Neuronal stem cell (in vitro differentiated cells): Measurements from ENCODE around the gene TTC6.

Experiments used
- DNase-seq: peaks from one replicate; pipeline ENCODE4 v3.0.0-alpha.2; 2013; ENCODE audit warnings: low spot score
- H2AFZ ChIP-seq: one replicate; pipeline ENCODE4 v1.6.1; 2013; ENCODE audit warnings: mild to moderate bottlenecking, low read length, inconsistent platforms
- H2AK5ac ChIP-seq: 2 replicates; pipeline ENCODE4 v1.6.1; 2013; ENCODE audit warnings: low read depth, mild to moderate bottlenecking, inconsistent platforms, low read length, moderate library complexity, mixed read lengths
- H2BK120ac ChIP-seq: 2 replicates; pipeline ENCODE4 v1.6.1; 2013; ENCODE audit warnings: low read depth, mild to moderate bottlenecking, inconsistent platforms, low read length, moderate library complexity, mixed read lengths
- H2BK12ac ChIP-seq: one replicate; pipeline ENCODE4 v1.6.1; 2013; ENCODE audit warnings: low read length, inconsistent platforms
- H2BK15ac ChIP-seq: 2 replicates; pipeline ENCODE4 v1.6.1; 2013; ENCODE audit warnings: mild to moderate bottlenecking, low read length, inconsistent platforms, mixed read lengths
- H2BK5ac ChIP-seq: one replicate; pipeline ENCODE4 v1.6.1; 2013; ENCODE audit warnings: inconsistent platforms, mild to moderate bottlenecking, low read length, moderate library complexity
- H3K14ac ChIP-seq: one replicate; pipeline ENCODE4 v1.6.1; 2013; ENCODE audit warnings: low read length, inconsistent platforms
- H3K18ac ChIP-seq: 2 replicates; pipeline ENCODE4 v1.6.1; 2013; ENCODE audit warnings: low read length, inconsistent platforms
- H3K23ac ChIP-seq: 2 replicates; pipeline ENCODE4 v1.6.1; 2013; ENCODE audit warnings: low read depth, mild to moderate bottlenecking, mixed read lengths, low read length, inconsistent platforms; ENCODE audit not compliant: poor library complexity
- H3K27ac ChIP-seq: replicated peaks from 3 replicates; pipeline ENCODE4 v1.5.1; 2013; ENCODE audit warnings: low read length, inconsistent platforms
- H3K27me3 ChIP-seq, 3 experiments: 2 replicates each; pipeline ENCODE4 v1.6.1; 2013; ENCODE audit warnings: low read length in 3 of 3, mild to moderate bottlenecking in 2 of 3, inconsistent platforms in 1 of 3, low read depth in 1 of 3, mixed read lengths in 1 of 3, moderate library complexity in 1 of 3; ENCODE audit not compliant: control insufficient read depth in 3 of 3, insufficient read depth in 3 of 3
- H3K36me3 ChIP-seq, 2 donors: replicated peaks in 1 of 2; 2 replicates each; pipeline ENCODE4 v1.6.1; 2013; ENCODE audit warnings: low read length in 2 of 2; ENCODE audit not compliant: control insufficient read depth in 2 of 2, insufficient read depth in 2 of 2
- H3K4ac ChIP-seq: 2 replicates; pipeline ENCODE4 v1.6.1; 2013; ENCODE audit warnings: inconsistent platforms, mild to moderate bottlenecking, low read length, moderate library complexity
- H3K4me1 ChIP-seq, 2 donors: 1 replicate in 1 of 2; 2 replicates in 1 of 2; pipeline ENCODE4 v1.6.1; 2013; ENCODE audit warnings: low read length in 2 of 2, low read depth in 1 of 2; ENCODE audit not compliant: control insufficient read depth in 2 of 2, insufficient read depth in 1 of 2
- H3K4me2 ChIP-seq: one replicate; pipeline ENCODE4 v1.6.1; 2013; ENCODE audit warnings: mild to moderate bottlenecking, low read length, inconsistent platforms; ENCODE audit not compliant: insufficient read depth, poor library complexity, severe bottlenecking
- H3K4me3 ChIP-seq, 2 donors: 2 replicates each; pipeline ENCODE4 v1.5.1; 2013; ENCODE audit warnings: low read length in 2 of 2, mild to moderate bottlenecking in 2 of 2, inconsistent platforms in 1 of 2, moderate library complexity in 1 of 2
- H3K79me1 ChIP-seq: one replicate; pipeline ENCODE4 v1.6.1; 2013; ENCODE audit warnings: low read depth, mild to moderate bottlenecking, inconsistent platforms, low read length, moderate library complexity
- H3K9ac ChIP-seq: one replicate; pipeline ENCODE4 v1.6.1; 2013; ENCODE audit warnings: mild to moderate bottlenecking, low read depth, low read length, inconsistent platforms; ENCODE audit not compliant: poor library complexity
- H3K9me3 ChIP-seq, 2 donors: replicated peaks in 1 of 2; 2 replicates each; pipeline versions ENCODE3 to v1.6.1; 2013; ENCODE audit warnings: low read length in 2 of 2, mild to moderate bottlenecking in 2 of 2, inconsistent platforms in 1 of 2, low read depth in 1 of 2, mixed read lengths in 1 of 2, moderate library complexity in 1 of 2; ENCODE audit not compliant: control insufficient read depth in 2 of 2, insufficient read depth in 1 of 2
- H4K8ac ChIP-seq: one replicate; pipeline ENCODE4 v1.6.1; 2013; ENCODE audit warnings: low read depth, mild to moderate bottlenecking, inconsistent platforms, low read length, moderate library complexity
- H4K91ac ChIP-seq: one replicate; pipeline ENCODE4 v1.6.1; 2013; ENCODE audit warnings: low read length, low read depth, mild to moderate bottlenecking, inconsistent platforms; ENCODE audit not compliant: poor library complexity
- WGBS, 2 donors: extraction: QIAGEN DNeasy Blood & Tissue Kit; methylation state at CpG; one replicate each; pipeline ENCODE4 v1.1.7; 2013; ENCODE audit warnings: missing lambda C conversion rate in 2 of 2, mixed read lengths in 1 of 2; ENCODE audit not compliant: insufficient read length in 2 of 2, insufficient replicate concordance in 1 of 2; ENCODE audit errors: extremely low coverage in 2 of 2; 5-methylcytosine and 5-hydroxymethylcytosine counted together

The TTC6 gene

DNA sequence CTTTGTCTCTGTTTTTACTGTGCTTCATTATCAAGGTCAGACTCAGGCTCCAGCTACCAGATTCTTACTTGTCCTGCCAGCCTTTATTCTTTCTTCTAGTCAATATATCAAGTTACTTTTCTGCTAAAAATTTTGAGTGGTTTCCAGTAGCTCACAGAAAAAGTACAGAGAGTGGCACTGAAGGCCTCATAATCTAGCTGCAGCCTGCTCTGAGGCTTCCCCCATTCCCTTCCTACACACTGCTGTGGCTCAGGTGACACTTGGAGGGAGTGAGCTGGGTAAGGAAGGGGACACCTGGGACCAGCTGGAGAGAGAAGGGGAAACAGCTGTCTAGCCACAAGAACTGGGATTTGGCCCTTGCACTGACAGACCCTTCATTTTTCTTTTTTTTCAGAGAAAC lies 25.4 kb downstream of the TTC6 start:
- H3K18ac ChIP-seq, result no peak overlapping the region
- no peak overlapping the region for H3K14ac ChIP-seq
- no peak overlapping the region for H3K23ac ChIP-seq
- no peak overlapping the region for H3K4ac ChIP-seq
- peaks cover 2 to 45% (median 22%) of the 10 kb centered on the region in 3 experiments for H3K27me3 ChIP-seq
- H4K8ac ChIP-seq, result no peak overlapping the region
- no peak overlapping the region for H2AFZ ChIP-seq
- no peak overlapping the region for H3K4me2 ChIP-seq
- H2BK5ac ChIP-seq, result no peak overlapping the region
- no peak overlapping the region for H3K27ac ChIP-seq
- no peaks in the 10 kb centered on the region for H3K36me3 ChIP-seq
- peaks cover 0 to 7% of the 10 kb centered on the region in 2 donors for H3K9me3 ChIP-seq
- no peak for DNase-seq
- H3K9ac ChIP-seq, result no peak overlapping the region
- H3K4me3 ChIP-seq, result no peak overlapping the region
- no peak overlapping the region for H2BK120ac ChIP-seq
- no peaks in the 10 kb centered on the region for H3K79me1 ChIP-seq
- H2BK15ac ChIP-seq, result no peak overlapping the region
- peaks cover 0 to 4% of the 10 kb centered on the region in 2 donors for H3K4me1 ChIP-seq
- H2BK12ac ChIP-seq, result no peak overlapping the region
- no peak overlapping the region for H4K91ac ChIP-seq
- H2AK5ac ChIP-seq, result no peak overlapping the region

DNA sequence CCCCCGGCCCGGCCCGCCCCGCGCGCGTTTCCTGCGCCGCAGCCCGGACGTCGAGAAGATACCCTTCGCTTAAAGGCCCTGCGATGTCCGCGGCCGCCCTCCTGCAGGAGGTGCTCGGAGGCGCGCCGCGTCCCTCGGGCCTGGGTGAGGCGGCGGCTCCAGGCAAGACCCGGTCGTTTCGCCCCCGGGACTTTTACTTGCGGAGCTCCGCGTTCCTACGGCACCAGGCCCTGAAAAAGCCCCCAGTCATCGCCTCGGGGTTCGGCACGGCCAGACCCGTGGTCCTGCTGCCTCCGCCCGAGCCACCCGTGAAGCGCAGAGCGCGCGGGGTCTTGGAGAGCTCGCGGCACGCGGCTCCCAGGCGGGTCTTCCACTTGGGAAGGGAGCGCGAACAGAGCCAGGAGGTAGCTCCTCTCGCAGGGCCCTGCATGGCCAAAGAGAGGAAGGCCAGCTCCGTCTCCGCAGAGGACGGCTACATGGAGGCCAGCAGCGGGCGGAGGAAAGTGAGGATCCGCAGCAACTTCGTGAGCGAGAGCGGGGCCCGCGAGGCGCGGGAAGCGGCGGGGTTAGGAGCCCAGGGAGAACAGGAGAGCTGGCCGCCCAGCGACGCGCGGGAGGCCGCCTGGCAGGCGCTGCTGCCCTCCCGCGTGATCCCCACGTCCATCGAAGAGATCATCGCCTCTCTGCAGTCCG lies 26.9 kb downstream of the TTC6 start:
- Histone ChIP-seq H3K23ac (no peak overlapping the region), H3K4me2 (peak overlapping the region; percentile 92), H3K36me3 (no peaks in the 10 kb centered on the region), H3K9me3 (peaks cover 0 to 6% of the 10 kb centered on the region in 2 donors), H3K4me3 (peak overlapping the region; percentile 8 to 76), H4K8ac (no peak overlapping the region), H3K79me1 (no peaks in the 10 kb centered on the region), H3K14ac (peak overlapping the region; percentile 95), H3K18ac (peak overlapping the region; percentile 94), H3K9ac (peak overlapping the region; percentile 67), H3K27ac (no peak overlapping the region), H2AFZ (peak overlapping the region; percentile 84), H3K4ac (no peak overlapping the region), H2BK120ac (no peak overlapping the region), H2AK5ac (no peak overlapping the region), H2BK12ac (no peak overlapping the region), H2BK5ac (no peak overlapping the region), H3K4me1 (peaks cover 0 to 4% of the 10 kb centered on the region in 2 donors), H2BK15ac (peak overlapping the region; percentile 91), H4K91ac (no peak overlapping the region), H3K27me3 (peaks cover 2 to 45% (median 22%) of the 10 kb centered on the region in 3 experiments)
- DNase-seq, result peak; percentile 47
- no CpG with 5 or more reads among the region's 81 CpGs for WGBS, 2 donors

DNA sequence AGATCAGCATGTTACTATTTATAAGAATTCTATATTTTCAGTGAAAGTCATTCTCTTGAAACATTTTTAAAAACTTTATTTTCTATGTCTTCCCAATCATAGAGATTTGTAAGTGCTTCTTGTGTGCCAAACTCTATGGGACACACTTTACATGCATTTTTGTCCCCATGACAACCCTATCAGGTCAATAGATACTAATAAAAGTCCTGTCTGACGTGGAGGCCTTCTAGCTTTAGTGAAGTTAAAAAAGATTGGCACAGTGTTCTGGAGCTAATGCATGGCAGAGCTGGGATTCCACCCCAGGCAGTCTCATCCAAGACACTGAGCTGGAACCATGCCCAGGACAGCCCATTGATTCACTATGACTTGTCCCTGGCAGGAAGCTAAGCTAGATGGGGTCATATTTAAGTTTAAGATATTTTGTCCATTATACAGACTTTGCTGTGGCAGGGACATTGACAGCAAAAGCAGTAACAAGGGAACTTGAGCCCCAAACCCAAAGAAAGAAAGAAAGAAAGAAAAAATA lies 28.1 kb downstream of the TTC6 start:
- Histone ChIP-seq H3K23ac (no peak overlapping the region), H2AK5ac (no peak overlapping the region), H2BK120ac (no peak overlapping the region), H3K4ac (no peak overlapping the region), H4K8ac (no peak overlapping the region), H3K79me1 (no peaks in the 10 kb centered on the region), H3K4me1 (peaks cover 0 to 4% of the 10 kb centered on the region in 2 donors), H2BK5ac (no peak overlapping the region), H4K91ac (no peak overlapping the region), H3K4me2 (no peak overlapping the region), H3K9me3 (peaks cover 0 to 6% of the 10 kb centered on the region in 2 donors), H3K4me3 (no peak overlapping the region), H2BK15ac (no peak overlapping the region), H2AFZ (no peak overlapping the region), H3K27me3 (peaks cover 2 to 45% (median 22%) of the 10 kb centered on the region in 3 experiments), H3K27ac (no peak overlapping the region), H3K14ac (no peak overlapping the region), H3K9ac (no peak overlapping the region), H3K18ac (no peak overlapping the region), H2BK12ac (no peak overlapping the region), H3K36me3 (no peaks in the 10 kb centered on the region)
- DNase-seq, result no peak
- no CpG with 5 or more reads among the region's 1 CpG for WGBS, 2 donors

DNA sequence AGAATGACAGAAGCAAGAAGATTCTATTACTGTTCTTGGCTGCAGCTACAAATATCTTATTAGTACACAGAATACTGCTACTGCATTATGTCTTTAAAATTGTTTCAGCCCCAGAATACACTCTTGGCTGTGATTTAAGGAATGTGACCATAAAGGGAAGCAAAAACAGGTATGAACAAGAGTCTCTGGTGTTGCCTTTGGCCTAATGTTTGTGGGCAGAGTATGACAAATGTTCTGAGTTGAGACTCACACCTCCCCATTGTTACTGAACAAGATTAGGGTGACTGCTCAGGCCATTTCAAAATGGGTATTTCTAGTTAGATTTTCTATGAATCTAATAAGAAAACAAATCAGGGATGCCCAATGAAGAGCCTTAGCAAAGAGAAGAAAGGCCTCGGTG lies 28.5 kb downstream of the TTC6 start:
- Histone ChIP-seq H3K4me3 (no peak overlapping the region), H2BK12ac (no peak overlapping the region), H3K4me2 (no peak overlapping the region), H3K23ac (no peak overlapping the region), H3K79me1 (no peaks in the 10 kb centered on the region), H2AFZ (no peak overlapping the region), H3K27ac (no peak overlapping the region), H2BK5ac (no peak overlapping the region), H4K8ac (no peak overlapping the region), H3K9ac (no peak overlapping the region), H3K27me3 (peaks cover 2 to 45% (median 22%) of the 10 kb centered on the region in 3 experiments), H2BK15ac (no peak overlapping the region), H2AK5ac (no peak overlapping the region), H3K4ac (no peak overlapping the region), H3K18ac (no peak overlapping the region), H3K36me3 (no peaks in the 10 kb centered on the region), H3K4me1 (peaks cover 0 to 4% of the 10 kb centered on the region in 2 donors), H2BK120ac (no peak overlapping the region), H3K9me3 (peaks cover 0 to 6% of the 10 kb centered on the region in 2 donors), H3K14ac (no peak overlapping the region), H4K91ac (no peak overlapping the region)
- WGBS, 2 donors, result no CpG with 5 or more reads among the region's 1 CpG
- no peak for DNase-seq
